Left lung (tissue), 10 donors: ENCODE measurements around the gene PARP3. TPM values are rescaled to one million over a fixed set of nuclear protein-coding genes. Genes with fewer than 3 reads are reported as not detected.
A peak's percentile ranks its signal among the peaks of the same experiment; 100 is the strongest.

Experiments used
- ATAC-seq: fragments of 200-7000 bp; cut with Tn5 transposase; one replicate; pipeline ENCODE4 v1.9.1; 2020; ENCODE audit warnings: moderate library complexity
- DNase-seq, 4 donors: peaks; one replicate each; pipeline ENCODE4 v3.0.0-alpha.2; 2013 to 2020
- H3K27ac ChIP-seq, 2 donors: fragments of 200-600 bp; sonication (generic) in 1 of 2; one replicate each; pipeline versions ENCODE4 v1.5.0 to v1.8.0; 2020 to 2021
- H3K27me3 ChIP-seq, 2 donors: fragments of 200-600 bp; sonication (generic) in 1 of 2; one replicate each; pipeline versions ENCODE4 v1.5.0 to v1.8.0; 2020 to 2021
- H3K36me3 ChIP-seq, 2 donors: fragments of 200-600 bp; sonication (generic) in 1 of 2; one replicate each; pipeline versions ENCODE4 v1.5.0 to v1.8.0; 2020 to 2021
- H3K4me1 ChIP-seq, 2 donors: fragments of 200-600 bp; one replicate each; pipeline ENCODE4 v1.8.0; 2021
- H3K4me3 ChIP-seq, 2 donors: fragments of 200-600 bp; sonication (generic) in 1 of 2; one replicate each; pipeline versions ENCODE4 v1.5.0 to v1.8.0; 2020 to 2021; ENCODE audit warnings: mild to moderate bottlenecking in 1 of 2
- H3K9me3 ChIP-seq, 2 donors: fragments of 200-600 bp; sonication (generic) in 1 of 2; one replicate each; pipeline versions ENCODE4 v1.5.0 to v1.8.0; 2020 to 2021
- CTCF ChIP-seq, 2 donors: fragments of 200-600 bp; sonication (generic) in 1 of 2; IDR thresholded peaks; one replicate each; pipeline versions ENCODE4 v1.5.0 to v1.8.0; 2021; ENCODE audit warnings: antibody characterized with exemption in 2 of 2
- intact Hi-C, 2 donors: fragments of 100-400 bp; cut with DNase I; formaldehyde crosslinking; loops; one replicate each; pipeline versions ENCODE4 v1.11.2 to v1.14.2; 2022
- polyA plus RNA-seq, 6 donors: library from polyadenylated mRNA; unstranded; fragments of 120-200 nt; gene quantifications; one replicate each; pipeline ENCODE4 v1.2.1, GENCODE V29; 2013; ENCODE audit not compliant: insufficient read length in 6 of 6
- total RNA-seq, 2 donors: library from RNA; stranded (reverse); fragmentation: NEBNext Ultra II Directional; extraction: Animal tissue kit (Norgen Biotek cat#: 25700); gene quantifications; one replicate each; pipeline ENCODE4 v1.2.1, GENCODE V29; 2021
- donor health status: DM: no; HTN: yes; CAD: no.
- donor health status: DM: no; HTN: no; CAD: no.

The PARP3 gene
- total and polyA plus RNA-seq, 8 donors, result 16.5 to 24.1 (median 20.3) TPM

- Histone ChIP-seq H3K27me3 (no peaks in the 10 kb centered on the region), H3K4me1 (peaks cover 11 to 18% of the 10 kb centered on the region in 2 donors), H3K9me3 (no peaks in the 10 kb centered on the region), H3K27ac (no peak overlapping the region), H3K36me3 (peaks cover 0 to 27% of the 10 kb centered on the region in 2 donors), H3K4me3 (no peak overlapping the region)
- no peak for TF ChIP-seq CTCF (IDR thresholded peaks at IDR 0.05)
- no peak for ATAC-seq
- peak in 1 of 4 donors; percentile 47 for DNase-seq
- intact Hi-C loops, result no loop called here
Measured at GRCh38 chr3:51945926-51946705, 4.0 kb downstream of the PARP3 start.

GRCh38 chr3:51946796-51947195 is 4.6 kb downstream of the PARP3 start:
- Histone ChIP-seq H3K27me3 (no peaks in the 10 kb centered on the region), H3K27ac (no peak overlapping the region), H3K9me3 (no peaks in the 10 kb centered on the region), H3K36me3 (peaks cover 0 to 27% of the 10 kb centered on the region in 2 donors), H3K4me3 (no peak overlapping the region), H3K4me1 (peaks cover 11 to 15% of the 10 kb centered on the region in 2 donors)
- intact Hi-C loops, result no loop called here
- TF ChIP-seq CTCF (IDR thresholded peaks at IDR 0.05), result no peak
- ATAC-seq (no peak), DNase-seq (peak in 1 of 4 donors; percentile 30)

GRCh38 chr3:51947215-51947900 is 5.2 kb downstream of the PARP3 start:
- intact Hi-C loops, result no loop called here
- Histone ChIP-seq H3K4me1 (peaks cover 10 to 13% of the 10 kb centered on the region in 2 donors), H3K27ac (no peak overlapping the region), H3K4me3 (no peak overlapping the region), H3K36me3 (peaks cover 0 to 27% of the 10 kb centered on the region in 2 donors), H3K27me3 (no peaks in the 10 kb centered on the region), H3K9me3 (no peaks in the 10 kb centered on the region)
- DNase-seq (peak in 1 of 4 donors; percentile 51), ATAC-seq (no peak)
- TF ChIP-seq CTCF (IDR thresholded peaks at IDR 0.05), result no peak

GRCh38 chr3:51948016-51948580 is 5.9 kb downstream of the PARP3 start:
- ATAC-seq (no peak), DNase-seq (peak in 1 of 4 donors; percentile 58)
- TF ChIP-seq CTCF (IDR thresholded peaks at IDR 0.05), result no peak
- Histone ChIP-seq H3K4me1 (peaks cover 3 to 5% of the 10 kb centered on the region in 2 donors), H3K36me3 (peaks cover 0 to 27% of the 10 kb centered on the region in 2 donors), H3K4me3 (no peak overlapping the region), H3K9me3 (no peaks in the 10 kb centered on the region), H3K27ac (no peak overlapping the region), H3K27me3 (no peaks in the 10 kb centered on the region)
- intact Hi-C loops, result no loop called here

- no peak overlapping the region for H3K4me3 ChIP-seq
- DNase-seq, result peak in 1 of 4 donors; percentile 17
- no peak overlapping the region for H3K27ac ChIP-seq
- H3K9me3 ChIP-seq, result no peaks in the 10 kb centered on the region
- peaks cover 0 to 2% of the 10 kb centered on the region in 2 donors for H3K4me1 ChIP-seq
- TF ChIP-seq CTCF (IDR thresholded peaks at IDR 0.05), result no peak
- no peaks in the 10 kb centered on the region for H3K27me3 ChIP-seq
- ATAC-seq, result no peak
- intact Hi-C loops, result no loop called here
- peaks cover 0 to 27% of the 10 kb centered on the region in 2 donors for H3K36me3 ChIP-seq
Measured at GRCh38 chr3:51949121-51949520, 7.0 kb downstream of the PARP3 start.
